Measurements from ENCODE around the gene XXYLT1.

XXYLT1 gene

GRCh38 chr3:195201295-195201694 is 69.7 kb downstream of the XXYLT1 start:
- no peak overlapping the region for H3K4me3 ChIP-seq (ENCODE audit: low read depth, low read length)
- ChIA-PET POLR2A (interaction anchor here (1.0 kb wide), 1 partner anchor 9 kb away, joined by 3 read pairs; no protein-coding TSS in a partner anchor), CTCF (interaction anchor here (2.1 kb wide), 1 partner anchor 13 kb away, joined by 9 read pairs; no protein-coding TSS in a partner anchor)
- DNase-seq (ENCODE audit: low read depth, low spot score): no peak
- TF ChIP-seq CTCF (IDR thresholded peaks at IDR 0.05; ENCODE audit: insufficient read depth, low read length, missing control alignments): no peak

GRCh38 chr3:195200010-195200822 is 70.7 kb downstream of the XXYLT1 start:
- no peak for TF ChIP-seq CTCF (IDR thresholded peaks at IDR 0.05; ENCODE audit: insufficient read depth, low read length, missing control alignments)
- POLR2A ChIA-PET: no interaction called here
- H3K4me3 ChIP-seq (ENCODE audit: low read depth, low read length): no peak overlapping the region
- no peak for DNase-seq (ENCODE audit: low read depth, low spot score)
- CTCF ChIA-PET: interaction anchor here (0.7 to 2.1 kb wide), 4 partner anchors 12 to 517 kb away, joined by 3 to 9 read pairs (median 4); no protein-coding TSS in a partner anchor

- no peak for TF ChIP-seq CTCF (IDR thresholded peaks at IDR 0.05; ENCODE audit: insufficient read depth, low read length, missing control alignments)
- DNase-seq (ENCODE audit: low read depth, low spot score): no peak
- H3K4me3 ChIP-seq (ENCODE audit: low read depth, low read length): no peak overlapping the region
- ChIA-PET POLR2A (no interaction called here), CTCF (interaction anchor here (0.9 to 3.8 kb wide), 5 partner anchors 12 to 516 kb away, joined by 3 to 21 read pairs (median 3); no protein-coding TSS in a partner anchor)
Observed at GRCh38 chr3:195198426-195199346, 72.3 kb downstream of the XXYLT1 start.

GRCh38 chr3:195197765-195198425 is 73.1 kb downstream of the XXYLT1 start:
- ChIA-PET CTCF (interaction anchor here (0.9 to 3.8 kb wide), 4 partner anchors 11 to 515 kb away, joined by 3 to 24 read pairs (median 12); no protein-coding TSS in a partner anchor), POLR2A (interaction anchor here (1.0 kb wide), 1 partner anchor 10 kb away, joined by 5 read pairs; no protein-coding TSS in a partner anchor)
- DNase-seq (ENCODE audit: low read depth, low spot score): peak; percentile 74
- no peak overlapping the region for H3K4me3 ChIP-seq (ENCODE audit: low read depth, low read length)
- no peak for TF ChIP-seq CTCF (IDR thresholded peaks at IDR 0.05; ENCODE audit: insufficient read depth, low read length, missing control alignments)

GRCh38 chr3:195196266-195196665 is 74.7 kb downstream of the XXYLT1 start:
- no peak for DNase-seq (ENCODE audit: low read depth, low spot score)
- CTCF ChIA-PET: interaction anchor here (0.9 to 3.8 kb wide), 4 partner anchors 9 to 514 kb away, joined by 4 to 24 read pairs (median 14); no protein-coding TSS in a partner anchor
- H3K4me3 ChIP-seq (ENCODE audit: low read depth, low read length): no peak overlapping the region; the same call in 1 of the 2 replicates
- TF ChIP-seq CTCF (IDR thresholded peaks at IDR 0.05; ENCODE audit: insufficient read depth, low read length, missing control alignments): no peak
- POLR2A ChIA-PET: no interaction called here

Data from AG04449 (cell line).